Liver (tissue), 9 donors: Measurements from ENCODE around the gene AIPL1. TPM values are rescaled to one million over a fixed set of nuclear protein-coding genes. Genes with fewer than 3 reads are reported as not detected.

Source experiments
- DNase-seq: peaks from one replicate; pipeline ENCODE4 v3.0.0-alpha.2; 2017; ENCODE audit warnings: low spot score
- H3K27ac ChIP-seq, 2 donors: one replicate each; pipeline ENCODE4 v1.7.0; 2013; ENCODE audit warnings: inconsistent platforms in 2 of 2, low read length in 2 of 2, control low read depth in 1 of 2, low read depth in 1 of 2, mild to moderate bottlenecking in 1 of 2
- H3K27me3 ChIP-seq, 4 donors: one replicate each; pipeline versions ENCODE4 v1.6.1 to v1.7.0; 2013; ENCODE audit warnings: low read length in 3 of 4, inconsistent platforms in 1 of 4, mild to moderate bottlenecking in 1 of 4, moderate library complexity in 1 of 4; ENCODE audit not compliant: control insufficient read depth in 4 of 4, insufficient read depth in 4 of 4
- H3K36me3 ChIP-seq, 4 donors: one replicate each; pipeline versions ENCODE4 v1.6.1 to v1.7.0; 2013; ENCODE audit warnings: low read length in 3 of 4, mild to moderate bottlenecking in 3 of 4, low read depth in 1 of 4, moderate library complexity in 1 of 4; ENCODE audit not compliant: control insufficient read depth in 4 of 4, insufficient read depth in 3 of 4
- H3K4me1 ChIP-seq, 4 donors: one replicate each; pipeline versions ENCODE4 v1.6.1 to v1.7.0; 2013; ENCODE audit warnings: low read length in 3 of 4, mild to moderate bottlenecking in 3 of 4, moderate library complexity in 1 of 4; ENCODE audit not compliant: control insufficient read depth in 4 of 4, insufficient read depth in 4 of 4
- H3K4me3 ChIP-seq, 3 donors: one replicate each; pipeline versions ENCODE4 v1.6.1 to v1.7.0; 2013; ENCODE audit warnings: low read length in 3 of 3, control low read depth in 1 of 3, low read depth in 1 of 3, mild to moderate bottlenecking in 1 of 3
- H3K9ac ChIP-seq, 2 donors: one replicate each; pipeline ENCODE4 v1.7.0; 2013; ENCODE audit warnings: low read length in 2 of 2, mild to moderate bottlenecking in 2 of 2, moderate library complexity in 2 of 2, control low read depth in 1 of 2, low read depth in 1 of 2
- H3K9me3 ChIP-seq, 4 donors: one replicate each; pipeline versions ENCODE4 v1.6.1 to v1.7.0; 2013; ENCODE audit warnings: low read length in 3 of 4; ENCODE audit not compliant: control insufficient read depth in 4 of 4
- CTCF ChIP-seq: fragments of 150-350 bp; IDR thresholded peaks from 2 replicates; pipeline ENCODE4 v1.5.1; 2017; ENCODE audit warnings: improper control_type of control experiment, low read depth, low read length; ENCODE audit not compliant: missing input control
- EGR1 ChIP-seq, 2 donors: IDR thresholded peaks; 2 replicates each; pipeline ENCODE4 v1.6.1; 2016 to 2018; ENCODE audit warnings: antibody characterized with exemption in 2 of 2, low read depth in 2 of 2
- FOXA1 ChIP-seq: IDR thresholded peaks from 2 replicates; pipeline ENCODE4 v1.6.1; 2016; ENCODE audit warnings: antibody characterized with exemption
- FOXA2 ChIP-seq: IDR thresholded peaks from 2 replicates; pipeline ENCODE4 v1.6.1; 2016; ENCODE audit warnings: antibody characterized with exemption
- HNF4A ChIP-seq, 2 donors: conservative IDR thresholded peaks; 2 replicates each; pipeline ENCODE4 v1.6.1; 2016; ENCODE audit warnings: antibody characterized with exemption in 2 of 2, mild to moderate bottlenecking in 2 of 2
- HNF4G ChIP-seq: IDR thresholded peaks from 2 replicates; pipeline ENCODE4 v1.6.1; 2016; ENCODE audit warnings: antibody characterized with exemption
- JUND ChIP-seq, 2 donors: IDR thresholded peaks; 2 replicates each; pipeline ENCODE4 v1.6.1; 2016; ENCODE audit warnings: antibody characterized with exemption in 2 of 2
- MAX ChIP-seq: IDR thresholded peaks from 2 replicates; pipeline ENCODE4 v1.6.1; 2016; ENCODE audit warnings: antibody characterized with exemption
- NR2F2 ChIP-seq: IDR thresholded peaks from 2 replicates; pipeline ENCODE4 v1.6.1; 2016; ENCODE audit warnings: antibody characterized with exemption
- RAD21 ChIP-seq, 2 donors: IDR thresholded peaks; 2 replicates each; pipeline ENCODE4 v1.6.1; 2016; ENCODE audit warnings: antibody characterized with exemption in 2 of 2, mild to moderate bottlenecking in 2 of 2
- REST ChIP-seq: IDR thresholded peaks from 2 replicates; pipeline ENCODE4 v1.6.1; 2016; ENCODE audit warnings: antibody characterized with exemption, mild to moderate bottlenecking
- RXRA ChIP-seq, 2 donors: IDR thresholded peaks; 2 replicates each; pipeline ENCODE4 v1.6.1; 2017 to 2018; ENCODE audit warnings: antibody characterized with exemption in 2 of 2, mild to moderate bottlenecking in 1 of 2
- SP1 ChIP-seq: IDR thresholded peaks from 2 replicates; pipeline ENCODE4 v1.6.1; 2018; ENCODE audit warnings: antibody characterized with exemption, mild to moderate bottlenecking
- TAF1 ChIP-seq: conservative IDR thresholded peaks from 2 replicates; pipeline ENCODE4 v1.6.1; 2016; ENCODE audit warnings: antibody characterized with exemption, mild to moderate bottlenecking
- YY1 ChIP-seq: IDR thresholded peaks from 2 replicates; pipeline ENCODE4 v1.6.1; 2016; ENCODE audit warnings: antibody characterized with exemption, mild to moderate bottlenecking
- WGBS: extraction: QIAGEN DNeasy Blood & Tissue Kit; methylation state at CpG from one replicate; pipeline ENCODE4 v1.1.7; 2013; 5-methylcytosine and 5-hydroxymethylcytosine counted together
- polyA plus RNA-seq, 2 donors: library from polyadenylated mRNA; stranded (reverse) in 1 of 2; unstranded in 1 of 2; fragments of 200-250 nt in 1 of 2; fragments of >200 nt in 1 of 2; fragmentation: Nextera tagmentation in 1 of 2; extraction: Ambion mirVana in 1 of 2; gene quantifications; one replicate each; pipeline versions ENCODE4 v1.2.1 to v1.2.3, GENCODE V29; 2013 to 2015
- total RNA-seq, 2 donors: library from RNA; depleted of rRNA; stranded (reverse); fragments of >200 nt; gene quantifications; one replicate each; pipeline ENCODE4 v1.2.3, GENCODE V29; 2014
- TF ChIP-seq, protein P1 (sequence below): IDR thresholded peaks from 2 replicates; pipeline ENCODE4 v1.6.1; 2016; ENCODE audit warnings: antibody characterized with exemption
- TF ChIP-seq, protein P2 (sequence below): IDR thresholded peaks from 2 replicates; pipeline ENCODE4 v1.6.1; 2016; ENCODE audit warnings: antibody characterized with exemption
- donor health status: healthy.
- donor health status: healthy.
- donor health status: healthy.
- donor health status: healthy.
- donor health status: healthy.

The AIPL1 gene
- total and polyA plus RNA-seq, 4 donors, result not detected

DNA sequence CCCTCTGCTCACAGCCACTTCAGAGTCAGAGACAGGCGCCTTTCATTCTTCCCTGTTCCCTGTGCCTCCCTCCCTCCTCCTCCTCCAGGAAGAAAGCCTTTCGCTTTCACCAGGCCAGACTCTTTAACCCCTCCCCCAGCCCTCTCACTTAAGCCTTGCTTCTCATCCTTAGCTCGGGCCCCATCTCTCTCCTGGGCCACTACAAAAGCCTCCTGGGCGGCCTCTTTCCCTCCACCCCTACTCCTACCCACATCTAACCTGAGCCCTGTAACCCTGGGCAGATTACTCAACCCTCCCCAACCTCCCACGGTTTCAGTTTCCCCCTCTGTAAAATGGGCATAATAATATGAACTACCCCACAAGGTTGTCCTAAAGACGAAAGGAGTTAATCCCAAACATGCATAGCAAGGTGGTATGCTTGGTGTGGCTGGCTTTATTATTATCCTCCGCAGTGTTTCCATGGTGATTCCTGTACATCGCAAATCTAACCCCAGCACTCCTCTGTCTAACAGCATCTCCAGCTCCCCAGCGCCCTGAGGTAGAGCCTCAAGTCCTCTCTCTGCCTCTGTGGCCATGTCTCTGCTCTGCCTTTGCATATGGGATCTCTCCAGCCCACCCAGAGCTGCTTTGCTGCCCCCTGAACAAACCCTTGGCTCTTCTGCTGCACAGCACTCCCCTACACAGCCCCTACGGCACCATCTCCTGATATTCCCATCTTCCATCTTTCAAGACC, 27.0 kb upstream of the AIPL1 start:
- no peaks in the 10 kb centered on the region for H3K27me3 ChIP-seq
- no peak overlapping the region for H3K4me3 ChIP-seq
- no peak overlapping the region for H3K27ac ChIP-seq
- H3K9me3 ChIP-seq, result no peaks in the 10 kb centered on the region
- no peak for DNase-seq
- no peaks in the 10 kb centered on the region for H3K4me1 ChIP-seq
- no peak overlapping the region for H3K9ac ChIP-seq
- TF ChIP-seq SP1, result no peak
- no peak for TF ChIP-seq NR2F2
- TF ChIP-seq HNF4G, result no peak
- no peak for TF ChIP-seq HNF4A (conservative IDR thresholded peaks at IDR 0.05)
- TF ChIP-seq, protein P1, sequence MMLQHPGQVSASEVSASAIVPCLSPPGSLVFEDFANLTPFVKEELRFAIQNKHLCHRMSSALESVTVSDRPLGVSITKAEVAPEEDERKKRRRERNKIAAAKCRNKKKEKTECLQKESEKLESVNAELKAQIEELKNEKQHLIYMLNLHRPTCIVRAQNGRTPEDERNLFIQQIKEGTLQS, result no peak
- TF ChIP-seq CTCF, result no peak
- TF ChIP-seq FOXA1, result no peak
- TF ChIP-seq, protein P2, sequence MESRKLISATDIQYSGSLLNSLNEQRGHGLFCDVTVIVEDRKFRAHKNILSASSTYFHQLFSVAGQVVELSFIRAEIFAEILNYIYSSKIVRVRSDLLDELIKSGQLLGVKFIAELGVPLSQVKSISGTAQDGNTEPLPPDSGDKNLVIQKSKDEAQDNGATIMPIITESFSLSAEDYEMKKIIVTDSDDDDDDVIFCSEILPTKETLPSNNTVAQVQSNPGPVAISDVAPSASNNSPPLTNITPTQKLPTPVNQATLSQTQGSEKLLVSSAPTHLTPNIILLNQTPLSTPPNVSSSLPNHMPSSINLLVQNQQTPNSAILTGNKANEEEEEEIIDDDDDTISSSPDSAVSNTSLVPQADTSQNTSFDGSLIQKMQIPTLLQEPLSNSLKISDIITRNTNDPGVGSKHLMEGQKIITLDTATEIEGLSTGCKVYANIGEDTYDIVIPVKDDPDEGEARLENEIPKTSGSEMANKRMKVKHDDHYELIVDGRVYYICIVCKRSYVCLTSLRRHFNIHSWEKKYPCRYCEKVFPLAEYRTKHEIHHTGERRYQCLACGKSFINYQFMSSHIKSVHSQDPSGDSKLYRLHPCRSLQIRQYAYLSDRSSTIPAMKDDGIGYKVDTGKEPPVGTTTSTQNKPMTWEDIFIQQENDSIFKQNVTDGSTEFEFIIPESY, result no peak
- no peak for TF ChIP-seq YY1
- no peak for TF ChIP-seq MAX
- TF ChIP-seq REST, result no peak
- no peak for TF ChIP-seq FOXA2
- TF ChIP-seq TAF1, result no peak
- TF ChIP-seq RXRA (IDR thresholded peaks at IDR 0.05), result no peak
- TF ChIP-seq EGR1 (IDR thresholded peaks at IDR 0.05; ENCODE audit: low read depth in 2 of 2), result no peak
- no peak for TF ChIP-seq JUND (IDR thresholded peaks at IDR 0.05)
- no peak for TF ChIP-seq RAD21 (IDR thresholded peaks at IDR 0.05)
- H3K36me3 ChIP-seq, result no peaks in the 10 kb centered on the region
- 84% methylated on average over 10 of the region's 10 CpGs for WGBS
